Measurements from ENCODE around the gene ST3GAL4. TPM values are rescaled to one million over a fixed set of nuclear protein-coding genes. Genes with fewer than 3 reads are reported as not detected.

The ST3GAL4 gene
- total RNA-seq, 1 donor from 2014 or later = 15.9 TPM

GRCh38 chr11:126423743-126424142 is 68.3 kb downstream of the ST3GAL4 start:
- no peak for DNase-seq (ENCODE audit: low read depth)

GRCh38 chr11:126424471-126425039 is 69.1 kb downstream of the ST3GAL4 start:
- no peak for DNase-seq (ENCODE audit: low read depth)
- no peak overlapping the region for H3K4me3 ChIP-seq (ENCODE audit: low read depth, low read length)
- TF ChIP-seq CTCF (conservative IDR thresholded peaks at IDR 0.05; ENCODE audit: low read depth, low read length) = no peak

More at GRCh38 chr11:126423743-126424142, 68.3 kb downstream of the ST3GAL4 start:
- TF ChIP-seq CTCF (conservative IDR thresholded peaks at IDR 0.05; ENCODE audit: low read depth, low read length) = no peak
- no peak overlapping the region for H3K4me3 ChIP-seq (ENCODE audit: low read depth, low read length)

- no peak for TF ChIP-seq CTCF (conservative IDR thresholded peaks at IDR 0.05; ENCODE audit: low read depth, low read length)
- H3K4me3 ChIP-seq (ENCODE audit: low read depth, low read length) = no peak overlapping the region
- DNase-seq (ENCODE audit: low read depth) = no peak
Measured at GRCh38 chr11:126426106-126426505, 70.6 kb downstream of the ST3GAL4 start.

- H3K4me3 ChIP-seq (ENCODE audit: low read depth, low read length) = no peak overlapping the region
- TF ChIP-seq CTCF (conservative IDR thresholded peaks at IDR 0.05; ENCODE audit: low read depth, low read length) = no peak
- DNase-seq (ENCODE audit: low read depth) = no peak
Measured at GRCh38 chr11:126426820-126427749, 71.6 kb downstream of the ST3GAL4 start.

GRCh38 chr11:126430581-126431335 is 75.3 kb downstream of the ST3GAL4 start:
- no peak for TF ChIP-seq CTCF (conservative IDR thresholded peaks at IDR 0.05; ENCODE audit: low read depth, low read length)
- no peak overlapping the region for H3K4me3 ChIP-seq (ENCODE audit: low read depth, low read length)
- DNase-seq (ENCODE audit: low read depth) = no peak

GRCh38 chr11:126431401-126432064 is 76.0 kb downstream of the ST3GAL4 start:
- DNase-seq (ENCODE audit: low read depth) = no peak
- no peak for TF ChIP-seq CTCF (conservative IDR thresholded peaks at IDR 0.05; ENCODE audit: low read depth, low read length)
- no peak overlapping the region for H3K4me3 ChIP-seq (ENCODE audit: low read depth, low read length)
